Activated CD4-positive, CD25-positive, alpha-beta regulatory T cell treated with anti-CD3 and anti-CD28 coated beads, Interleukin-2, amount 50 U/mL, for 72 hours (primary cell): ENCODE measurements around the gene CFAP221.
"Not testable (repeated sequence)": the region's sequence is repeated elsewhere in the genome, so short reads cannot be mapped to it uniquely, and the experiment has no call there.

ENCODE experiments used
- DNase-seq: peaks from one replicate; pipeline ENCODE4 v3.0.0; 2021

The CFAP221 gene

GRCh38 chr2:119591523-119591922 is 47.3 kb downstream of the CFAP221 start:
- DNase-seq: no peak

GRCh38 chr2:119592436-119592835 is 48.2 kb downstream of the CFAP221 start:
- DNase-seq: no peak

GRCh38 chr2:119596638-119597037 is 52.4 kb downstream of the CFAP221 start:
- no peak for DNase-seq

- no peak for DNase-seq
These were observed 54.5 kb downstream of the CFAP221 start for GRCh38 chr2:119598596-119599263.

GRCh38 chr2:119599384-119599783 is 55.1 kb downstream of the CFAP221 start:
- DNase-seq: no peak

- DNase-seq: no peak
These were observed 60.8 kb downstream of the CFAP221 start for GRCh38 chr2:119605096-119605495.

- DNase-seq: no peak
These were observed 62.4 kb downstream of the CFAP221 start for GRCh38 chr2:119606674-119607073.

GRCh38 chr2:119608553-119608952 is 64.3 kb downstream of the CFAP221 start:
- DNase-seq: no peak

- no peak for DNase-seq
These were observed 65.1 kb downstream of the CFAP221 start for GRCh38 chr2:119609337-119609736.

GRCh38 chr2:119614140-119614539 is 69.9 kb downstream of the CFAP221 start:
- DNase-seq: not testable (repeated sequence)

GRCh38 chr2:119616421-119616820 is 72.2 kb downstream of the CFAP221 start:
- DNase-seq: no peak

- DNase-seq: no peak
These were observed 73.2 kb downstream of the CFAP221 start for GRCh38 chr2:119617455-119617854.

GRCh38 chr2:119618725-119619124 is 74.5 kb downstream of the CFAP221 start:
- not testable (repeated sequence) for DNase-seq

- DNase-seq: no peak
These were observed 81.0 kb downstream of the CFAP221 start for GRCh38 chr2:119625226-119625625.

GRCh38 chr2:119629323-119629825 is 85.1 kb downstream of the CFAP221 start:
- DNase-seq: no peak

GRCh38 chr2:119630121-119630520 is 85.9 kb downstream of the CFAP221 start:
- DNase-seq: no peak

GRCh38 chr2:119637371-119637770 is 93.1 kb downstream of the CFAP221 start:
- DNase-seq: no peak

GRCh38 chr2:119638246-119638645 is 94.0 kb downstream of the CFAP221 start:
- no peak for DNase-seq

- DNase-seq: no peak
These were observed 94.7 kb downstream of the CFAP221 start for GRCh38 chr2:119638685-119639554.

GRCh38 chr2:119641562-119642258 is 97.5 kb downstream of the CFAP221 start:
- peak; percentile 72 for DNase-seq

- DNase-seq: no peak
These were observed 99.9 kb downstream of the CFAP221 start for GRCh38 chr2:119644186-119644585.

GRCh38 chr2:119645173-119645855 is 101.1 kb downstream of the CFAP221 start:
- no peak for DNase-seq

GRCh38 chr2:119646149-119646548 is 101.9 kb downstream of the CFAP221 start:
- no peak for DNase-seq
